K562 (cell line): ENCODE measurements around the gene GHR. TPM values are rescaled to one million over a fixed set of nuclear protein-coding genes. Genes with fewer than 3 reads are reported as not detected.

Experiments
- ATAC-seq: fragments of 200-7000 bp; cut with Tn5 transposase; 3 replicates; pipeline ENCODE4 v1.9.1; 2020; ENCODE audit warnings: moderate library complexity
- BruUV-seq: library from RNA; stranded (reverse); fragments of 400-500 nt; replicated peaks from 2 replicates; lab custom pipeline; 2021; lab: Mats Ljungman, UMichigan
- CTCF ChIA-PET: fragments of 300-600 bp; formaldehyde crosslinking; extraction: SDS; loops from one replicate; lab custom pipeline; 2021; ENCODE audit warnings: low intra/inter-chr PET ratio; lab: Yijun Ruan, JAX
- POLR2A ChIA-PET: fragments of 300-600, 350-650 bp; sonication (Branson Sonifier 250); formaldehyde crosslinking; extraction: SDS; loops from one replicate; lab custom pipeline; 2021; ENCODE audit warnings: antibody characterized with exemption, inconsistent platforms; lab: Yijun Ruan, JAX
- DNase-seq, 4 experiments: peaks; one replicate each; pipeline versions ENCODE4 v3.0.0 to v3.0.0-alpha.2; 2011 to 2018; ENCODE audit warnings: low spot score in 3 of 4, mixed read lengths in 3 of 4; ENCODE audit errors: extremely low read depth in 1 of 4
- FAIRE-seq: peaks from 2 replicates; lab custom pipeline; 2011; peaks lifted over from hg19 to GRCh38; lab: Jason Lieb, UNC
- H2AFZ ChIP-seq: 2 replicates; pipeline ENCODE4 v1.6.0; 2011; ENCODE audit warnings: low read depth, low read length, control low read depth, inconsistent platforms
- H3K27ac ChIP-seq: fragments of 200-600 bp; 3 replicates; pipeline ENCODE4 v1.8.0; 2011; ENCODE audit warnings: low read depth, mild to moderate bottlenecking, control low read depth, inconsistent platforms, low read length, moderate library complexity, mixed read lengths; ENCODE audit errors: extremely low read depth
- H3K27me3 ChIP-seq, 2 experiments: fragments of 300-600 bp in 1 of 2; 2 replicates in 1 of 2; 3 replicates in 1 of 2; pipeline versions ENCODE4 v1.6.0 to v1.8.0; 2011; ENCODE audit warnings: inconsistent platforms in 2 of 2, low read length in 2 of 2, mild to moderate bottlenecking in 1 of 2, mixed read lengths in 1 of 2, moderate library complexity in 1 of 2; ENCODE audit not compliant: control insufficient read depth in 2 of 2, insufficient read depth in 2 of 2
- H3K36me3 ChIP-seq: fragments of 300-600 bp; 3 replicates; pipeline ENCODE4 v1.8.0; 2011; ENCODE audit warnings: mild to moderate bottlenecking, low read length, inconsistent platforms; ENCODE audit not compliant: control insufficient read depth, insufficient read depth
- H3K4me1 ChIP-seq, 2 experiments: fragments of 200-600 bp in 1 of 2; replicated peaks in 1 of 2; 2 replicates in 1 of 2; 3 replicates in 1 of 2; pipeline versions ENCODE4 v1.5.1 to v1.8.0; 2011; ENCODE audit warnings: inconsistent platforms in 2 of 2, low read length in 2 of 2, mild to moderate bottlenecking in 1 of 2, mixed read lengths in 1 of 2, moderate library complexity in 1 of 2; ENCODE audit not compliant: control insufficient read depth in 2 of 2, insufficient read depth in 2 of 2
- H3K4me2 ChIP-seq: 2 replicates; pipeline ENCODE4 v1.6.1; 2011; ENCODE audit warnings: low read length, control low read depth, inconsistent platforms, mixed read lengths; ENCODE audit not compliant: insufficient read depth
- H3K4me3 ChIP-seq: fragments of 200-600 bp; sonication (generic), shearing (Covaris generic); 2 replicates; pipeline ENCODE4 v1.5.1; 2016; ENCODE audit warnings: control low read depth, inconsistent platforms
- H3K79me2 ChIP-seq: fragments of 200-600 bp; 3 replicates; pipeline ENCODE4 v1.8.0; 2011; ENCODE audit warnings: low read length, inconsistent platforms; ENCODE audit not compliant: control insufficient read depth, insufficient read depth
- H3K9ac ChIP-seq, 2 experiments: 2 replicates each; pipeline versions ENCODE4 v1.6.0 to v1.6.1; 2011; ENCODE audit warnings: low read depth in 2 of 2, low read length in 2 of 2, control low read depth in 1 of 2, inconsistent platforms in 1 of 2, mild to moderate bottlenecking in 1 of 2, mixed read lengths in 1 of 2; ENCODE audit not compliant: insufficient read depth in 1 of 2
- H3K9me1 ChIP-seq: one replicate; pipeline ENCODE4 v1.6.0; 2011; ENCODE audit warnings: inconsistent platforms, mild to moderate bottlenecking, low read length, moderate library complexity; ENCODE audit not compliant: control insufficient read depth, insufficient read depth
- H3K9me3 ChIP-seq: replicated peaks from 2 replicates; pipeline ENCODE4 v1.5.1; 2011; ENCODE audit warnings: low read depth, low read length, inconsistent platforms; ENCODE audit not compliant: control insufficient read depth, insufficient read depth
- H4K20me1 ChIP-seq: replicated peaks from 2 replicates; pipeline ENCODE4 v1.6.1; 2011; ENCODE audit warnings: low read length, inconsistent platforms, mixed read lengths; ENCODE audit not compliant: control insufficient read depth, insufficient read depth
- BMI1 ChIP-seq: fragments of 150-350 bp; IDR thresholded peaks from 2 replicates; pipeline ENCODE4 v1.6.1; 2014; ENCODE audit warnings: low read length
- CBX1 ChIP-seq: sonication (generic); IDR thresholded peaks from 2 replicates; pipeline ENCODE4 v1.6.1; 2016; ENCODE audit warnings: antibody characterized with exemption, low read depth, mild to moderate bottlenecking
- CEBPZ ChIP-seq: fragments of 150-350 bp; IDR thresholded peaks from 2 replicates; pipeline ENCODE4 v1.6.1; 2014; ENCODE audit warnings: low read depth, mild to moderate bottlenecking, low read length, borderline replicate concordance
- E2F8 ChIP-seq: fragments of 450-650 bp; IDR thresholded peaks from 2 replicates; pipeline ENCODE4 v1.7.1; 2018; ENCODE audit warnings: mild to moderate bottlenecking, low read depth; ENCODE audit not compliant: partially characterized antibody
- ELK1 ChIP-seq: sonication (generic); formaldehyde crosslinking; IDR thresholded peaks from 2 replicates; pipeline ENCODE4 v1.8.1; 2022; ENCODE audit warnings: missing genetic modification reagents
- FOXK1 ChIP-seq: sonication (generic); formaldehyde crosslinking; IDR thresholded peaks from 2 replicates; pipeline ENCODE4 v1.8.0; 2022; ENCODE audit warnings: missing genetic modification reagents, mild to moderate bottlenecking, borderline replicate concordance
- MYC ChIP-seq, 2 experiments: fragments of 250-450 bp in 1 of 2; sonication (Bioruptor Pico) in 1 of 2; IDR thresholded peaks; 2 replicates each; pipeline versions ENCODE4 v1.5.1 to v1.6.1; 2012 to 2021; ENCODE audit warnings: low read depth in 2 of 2, borderline replicate concordance in 1 of 2, improper control_type of control experiment in 1 of 2, low read length in 1 of 2, mild to moderate bottlenecking in 1 of 2, moderate library complexity in 1 of 2
- NR4A1 ChIP-seq, 2 experiments: fragments of 250-450 bp in 1 of 2; fragments of 450-650 bp in 1 of 2; sonication (Bioruptor Pico) in 1 of 2; IDR thresholded peaks; 2 replicates each; pipeline versions ENCODE4 v1.4.0 to v1.6.1; 2016 to 2020; ENCODE audit warnings: mild to moderate bottlenecking in 2 of 2, missing compliant biosample characterization in 1 of 2, missing genetic modification characterization in 1 of 2, moderate library complexity in 1 of 2
- PBX2 ChIP-seq, 2 experiments: IDR thresholded peaks in 1 of 2; conservative IDR thresholded peaks in 1 of 2; 2 replicates each; pipeline ENCODE4 v1.6.1; 2016; ENCODE audit warnings: low read depth in 2 of 2, mild to moderate bottlenecking in 1 of 2, missing compliant biosample characterization in 1 of 2, missing genetic modification characterization in 1 of 2, moderate library complexity in 1 of 2
- RFX7 ChIP-seq: fragments of 250-450 bp; sonication (Bioruptor Pico); IDR thresholded peaks from 2 replicates; pipeline ENCODE4 v1.5.1; 2021; ENCODE audit warnings: mild to moderate bottlenecking
- SOX6 ChIP-seq: fragments of 450-650 bp; IDR thresholded peaks from 2 replicates; pipeline ENCODE4 v1.6.1; 2014; ENCODE audit warnings: mild to moderate bottlenecking
- WGBS: fragments of 100-300 bp; shearing (Covaris generic); methylation state at CpG from one replicate; pipeline ENCODE4 v1.1.6; 2016; ENCODE audit warnings: low coverage, mixed read lengths; ENCODE audit not compliant: insufficient coverage; ENCODE audit errors: missing lambda C conversion rate; 5-methylcytosine and 5-hydroxymethylcytosine counted together
- in situ Hi-C: fragments of 300-500 bp; cut with MboI; formaldehyde crosslinking; loops from 4 replicates; pipeline ENCODE4 v1.15.0; 2018; ENCODE audit warnings: inconsistent platforms, mixed read lengths
- intact Hi-C: fragments of 100-400 bp; cut with micrococcal nuclease; formaldehyde crosslinking; loops from 2 replicates; pipeline ENCODE4 v1.14.2; 2022
- polyA plus RNA-seq, 8 experiments: library from polyadenylated mRNA; depleted of rRNA in 4 of 8; stranded (reverse) in 5 of 8; unstranded in 3 of 8; fragments of >200 nt; fragmentation: Nextera tagmentation in 2 of 8; fragmentation: Illumina TruSeq in 1 of 8; extraction: Ambion mirVana in 2 of 8; extraction: Trizol in 1 of 8; gene quantifications; 2 replicates each; pipeline versions ENCODE4 v1.2.1 to v1.2.3, GENCODE V29; 2011 to 2014; ENCODE audit warnings: inconsistent platforms in 1 of 8, missing spikeins in 1 of 8
- total RNA-seq, 7 experiments: library from RNA; depleted of rRNA in 6 of 7; stranded (reverse); fragments of >200 nt in 6 of 7; fragmentation: Illumina TruSeq in 2 of 7; extraction: Trizol in 2 of 7; gene quantifications; 2 replicates each; pipeline versions ENCODE4 v1.2.1 to v1.2.3, GENCODE V29; 2011 to 2021; ENCODE audit warnings: low replicate concordance in 1 of 7

Gene GHR
- total and polyA plus RNA-seq, 9 of the 15 experiments (the other 6 are each of a cell fraction or from before 2014, with no cell fraction given): 0.01 to 0.13 (median 0.07) TPM; not detected in 5

GRCh38 chr5:42461033-42461432, 37.8 kb downstream of the GHR start:
- intact Hi-C loops: no loop called here
- Histone ChIP-seq H3K36me3 (no peaks in the 10 kb centered on the region), H2AFZ (no peak overlapping the region), H3K9me1 (no peaks in the 10 kb centered on the region), H3K9ac (no peak overlapping the region), H3K4me2 (no peak overlapping the region), H3K27me3 (no peaks in the 10 kb centered on the region), H3K9me3 (no peaks in the 10 kb centered on the region), H4K20me1 (no peaks in the 10 kb centered on the region), H3K79me2 (no peaks in the 10 kb centered on the region), H3K27ac (no peak overlapping the region), H3K4me3 (no peak overlapping the region), H3K4me1 (no peaks in the 10 kb centered on the region)
- no peak for ATAC-seq
- DNase-seq: no peak
- in situ Hi-C loops: no loop called here
- ChIA-PET CTCF (no interaction called here), POLR2A (no interaction called here)
- FAIRE-seq: no peak
- WGBS: 0% methylated on average over 1 of the region's 1 CpG
- BruUV-seq: no TSS peak
- TF ChIP-seq NR4A1 (CRISPR knock-in tag; IDR thresholded peaks at IDR 0.05): no peak
- TF ChIP-seq NR4A1 (tag; IDR thresholded peaks at IDR 0.05): no peak
- no peak for TF ChIP-seq BMI1
- TF ChIP-seq ELK1: no peak
- TF ChIP-seq FOXK1 (CRISPR knock-in tag): no peak
- no peak for TF ChIP-seq RFX7 (CRISPR knock-in tag)
- no peak for TF ChIP-seq PBX2 (CRISPR knock-in tag; IDR thresholded peaks at IDR 0.05; ENCODE audit: low read depth)
- no peak for TF ChIP-seq PBX2 (tag; conservative IDR thresholded peaks at IDR 0.05; ENCODE audit: low read depth)
- TF ChIP-seq E2F8: no peak
- no peak for TF ChIP-seq CEBPZ
- no peak for TF ChIP-seq SOX6
- no peak for TF ChIP-seq MYC (IDR thresholded peaks at IDR 0.05; ENCODE audit: low read depth, low read length)
- TF ChIP-seq MYC (CRISPR knock-in tag; IDR thresholded peaks at IDR 0.05; ENCODE audit: borderline replicate concordance, low read depth): no peak
- TF ChIP-seq CBX1: no peak
